GM18508 (cell line): ENCODE data around the gene VPS11.
"Not testable (repeated sequence)": the region's sequence is repeated elsewhere in the genome, so short reads cannot be mapped to it uniquely, and the experiment has no call there.

Experiments used
- ATAC-seq: cut with Tn5 transposase; IDR thresholded peaks from one replicate; pipeline ENCODE4 v1.9.1; 2021; ENCODE audit warnings: moderate number of reproducible peaks; ENCODE audit not compliant: insufficient read depth, unreplicated experiment

The VPS11 gene

DNA sequence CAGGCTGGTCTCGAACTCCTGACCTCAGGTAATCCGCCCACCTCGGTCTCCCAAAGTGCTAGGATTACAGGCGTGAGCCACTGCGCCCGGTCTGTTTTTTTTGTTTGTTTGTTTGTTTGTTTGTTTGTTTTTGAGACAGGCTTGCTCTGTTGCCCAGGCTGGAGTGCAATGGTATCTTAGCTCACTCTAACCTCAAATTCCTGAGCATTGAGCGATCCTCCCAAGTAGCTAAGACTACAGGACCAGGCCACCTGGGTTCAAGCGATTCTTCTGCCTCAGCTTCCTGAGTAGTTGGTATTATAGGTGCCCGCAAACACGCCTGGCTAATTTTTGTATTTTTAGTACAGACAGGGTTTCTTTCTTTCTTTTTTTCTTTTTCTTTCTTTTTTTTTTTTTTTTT lies 34.2 kb upstream of the VPS11 start:
- not testable (repeated sequence) for ATAC-seq

DNA sequence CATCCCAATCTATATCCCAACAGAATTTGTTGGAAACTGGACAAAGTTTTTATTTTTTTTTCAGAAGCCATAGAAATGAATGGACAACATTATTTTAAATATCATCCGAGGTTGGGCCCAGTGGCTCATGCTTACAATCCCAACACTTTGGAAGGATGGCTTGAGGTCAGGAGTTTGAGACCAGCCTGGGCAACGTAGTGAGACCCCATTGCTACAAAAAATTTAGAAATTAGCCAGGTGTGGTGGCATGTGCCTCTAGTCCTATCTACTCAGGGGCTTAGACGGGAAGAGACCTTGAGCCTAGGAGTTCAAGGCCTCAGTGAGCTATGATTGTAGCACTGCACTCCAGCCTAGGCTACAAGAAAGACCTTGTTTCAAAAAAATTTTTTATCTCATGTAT lies 32.8 kb upstream of the VPS11 start:
- no peak for ATAC-seq

DNA sequence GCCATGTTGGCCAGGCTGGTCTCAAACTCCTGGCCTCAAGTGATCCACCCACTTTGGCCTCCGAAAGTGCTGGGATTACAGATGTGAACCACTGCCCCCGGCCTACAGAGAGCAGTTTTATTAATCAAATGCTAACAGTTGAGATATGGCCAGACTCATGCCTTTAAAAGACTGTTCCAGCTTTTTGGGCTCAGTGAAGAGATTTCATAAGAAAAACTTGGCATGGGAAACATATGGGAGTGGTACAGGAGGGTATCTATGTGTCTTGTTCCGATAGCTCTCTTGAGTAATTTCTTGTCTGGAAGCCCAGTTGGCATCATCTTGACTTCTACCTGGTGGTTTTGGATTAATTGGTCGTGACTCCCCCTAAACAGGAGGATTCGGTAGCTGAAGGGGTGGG lies 28.7 kb upstream of the VPS11 start:
- no peak for ATAC-seq

DNA sequence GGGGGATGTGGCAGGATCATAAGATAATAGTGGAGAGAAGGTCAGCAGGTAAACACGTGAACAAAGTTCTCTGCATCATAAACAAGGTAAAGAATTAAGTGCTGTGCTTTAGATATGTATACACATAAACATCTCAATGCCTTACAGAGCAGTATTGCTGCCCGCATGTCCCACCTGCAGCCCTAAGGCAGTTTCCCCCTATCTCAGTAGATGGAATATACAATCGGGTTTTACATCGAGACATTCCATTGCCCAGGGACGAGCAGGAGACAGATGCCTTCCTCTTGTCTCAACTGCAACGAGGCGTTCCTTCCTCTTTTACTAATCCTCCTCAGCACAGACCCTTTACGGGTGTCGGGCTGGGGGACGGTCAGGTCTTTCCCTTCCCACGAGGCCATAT lies 28.1 kb upstream of the VPS11 start:
- not testable (repeated sequence) for ATAC-seq

DNA sequence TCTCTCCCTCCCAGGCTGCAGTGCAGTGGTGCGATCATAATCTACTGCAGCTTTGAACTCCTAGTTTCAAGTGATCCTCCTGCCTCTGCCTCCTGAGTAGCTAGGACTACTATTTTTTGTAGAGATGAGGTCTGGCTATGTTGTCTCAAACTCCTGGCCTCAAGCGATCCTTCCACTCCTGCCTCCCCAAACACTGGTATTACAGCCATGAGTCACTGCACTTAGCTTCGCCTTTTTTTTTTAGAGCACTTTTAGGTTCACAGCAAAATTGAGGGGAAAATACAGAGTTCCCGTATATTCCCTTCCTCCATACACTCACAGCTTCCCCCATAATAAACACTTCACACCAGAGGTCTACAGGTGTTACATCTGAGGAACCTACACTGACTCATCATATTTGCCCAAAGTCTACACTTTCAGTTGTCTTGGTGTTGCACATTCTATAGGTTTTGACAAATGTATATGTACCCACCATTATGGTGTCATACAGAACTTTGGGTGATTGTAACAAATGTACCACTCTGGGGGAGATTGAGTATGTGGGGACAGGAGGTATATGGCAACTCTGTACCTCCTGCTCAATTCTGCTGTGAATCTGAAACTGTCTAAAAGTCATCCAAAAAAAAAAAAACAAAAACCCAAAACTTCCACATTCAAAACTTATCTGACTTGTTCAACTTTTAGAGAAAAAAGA lies 25.6 kb upstream of the VPS11 start:
- no peak for ATAC-seq

DNA sequence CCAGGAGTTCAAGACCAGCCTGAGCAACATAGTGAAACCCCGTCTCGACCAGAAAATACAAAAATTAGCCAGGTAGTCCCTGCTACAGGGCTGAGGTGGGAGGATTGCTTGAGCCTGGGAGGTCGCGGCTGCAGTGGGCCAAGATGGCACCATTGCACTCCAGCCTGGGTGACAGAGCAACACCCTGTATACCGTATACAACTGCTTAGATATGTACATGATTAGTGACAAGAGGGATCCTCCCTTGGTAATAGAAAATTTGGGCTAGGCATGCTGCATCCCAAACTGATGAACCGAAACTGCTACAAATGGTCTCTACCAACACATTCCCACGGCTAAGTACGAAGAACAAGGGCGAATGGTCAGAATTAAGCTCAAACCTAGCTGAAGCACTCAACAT lies 24.7 kb upstream of the VPS11 start:
- ATAC-seq = no peak

DNA sequence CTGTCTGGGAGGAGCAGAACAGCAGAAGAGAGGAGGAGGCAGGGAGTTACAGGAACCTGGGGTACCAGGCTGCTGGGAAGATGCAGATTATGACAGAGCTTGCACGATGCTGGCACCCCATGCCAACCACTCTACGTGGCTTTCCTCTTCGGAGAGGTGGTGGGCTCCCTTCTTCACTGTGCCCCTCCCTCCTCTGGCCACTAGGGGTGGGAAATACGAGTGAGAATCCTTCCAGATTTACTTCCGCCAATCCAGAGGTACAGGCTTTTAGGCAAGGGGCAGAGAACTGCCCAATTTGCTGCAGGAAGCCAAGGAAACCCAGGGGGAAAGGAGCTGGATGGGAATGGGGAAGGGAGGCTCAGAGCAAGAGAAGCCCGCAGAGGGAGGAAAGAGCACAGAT lies 22.9 kb upstream of the VPS11 start:
- ATAC-seq = no peak

DNA sequence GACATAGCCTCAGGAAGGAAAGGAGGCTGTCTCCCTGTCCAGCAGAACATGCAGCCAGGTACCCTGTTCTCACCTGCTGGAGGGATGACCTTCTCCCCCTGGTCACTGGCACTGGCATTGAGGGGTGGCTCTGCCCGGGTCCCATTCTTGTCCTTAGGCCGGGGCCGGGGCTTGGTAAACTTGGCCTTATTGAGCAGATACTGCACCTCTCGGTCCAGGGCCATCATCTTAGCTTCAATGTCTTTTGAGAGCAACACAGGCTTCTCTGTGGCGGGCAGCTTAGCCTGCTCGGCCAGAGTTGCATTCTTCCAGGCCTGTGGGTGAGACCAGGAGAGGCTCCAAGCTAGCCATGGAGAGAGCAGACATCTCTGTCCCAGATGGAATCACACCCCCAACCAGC lies 21.1 kb upstream of the VPS11 start:
- no peak for ATAC-seq

DNA sequence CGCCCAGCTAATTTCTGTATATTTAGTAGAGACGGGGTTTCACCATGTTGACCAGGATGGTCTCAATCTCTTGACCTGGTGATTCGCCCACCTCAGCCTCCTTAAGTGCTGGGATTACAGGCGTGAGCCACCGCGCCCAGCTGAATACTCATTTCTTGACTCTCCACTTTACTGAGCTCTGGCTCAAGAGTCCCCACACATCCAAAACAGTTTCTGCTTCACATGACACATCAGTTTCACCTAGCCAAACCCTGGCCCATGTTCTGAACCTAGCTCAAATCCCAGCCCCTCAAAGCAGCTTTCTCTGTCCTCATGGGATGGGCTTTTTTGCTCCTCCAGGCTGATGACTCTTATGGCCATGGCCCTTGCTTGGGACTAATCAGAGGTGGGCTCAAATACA lies 20.4 kb upstream of the VPS11 start:
- no peak for ATAC-seq

DNA sequence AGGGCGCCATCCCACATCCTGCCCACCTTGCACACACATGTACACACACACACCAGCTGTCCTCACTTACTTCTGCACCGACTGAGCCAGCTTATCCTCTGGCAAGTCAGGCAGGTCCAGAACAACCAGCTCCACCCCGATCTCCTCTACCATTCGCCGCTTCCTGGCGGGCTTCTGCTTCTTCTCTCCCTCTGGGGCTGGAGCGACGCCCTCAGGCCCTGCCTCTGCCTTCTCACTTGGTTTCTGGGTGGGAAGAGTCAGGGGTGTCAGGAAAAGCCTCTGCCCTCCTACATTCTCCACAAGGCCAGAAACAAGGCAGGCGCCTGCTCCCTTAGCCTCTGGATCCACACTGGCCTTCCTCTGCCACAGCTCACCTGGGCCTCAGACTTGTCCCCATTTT lies 19.0 kb upstream of the VPS11 start:
- ATAC-seq = no peak

DNA sequence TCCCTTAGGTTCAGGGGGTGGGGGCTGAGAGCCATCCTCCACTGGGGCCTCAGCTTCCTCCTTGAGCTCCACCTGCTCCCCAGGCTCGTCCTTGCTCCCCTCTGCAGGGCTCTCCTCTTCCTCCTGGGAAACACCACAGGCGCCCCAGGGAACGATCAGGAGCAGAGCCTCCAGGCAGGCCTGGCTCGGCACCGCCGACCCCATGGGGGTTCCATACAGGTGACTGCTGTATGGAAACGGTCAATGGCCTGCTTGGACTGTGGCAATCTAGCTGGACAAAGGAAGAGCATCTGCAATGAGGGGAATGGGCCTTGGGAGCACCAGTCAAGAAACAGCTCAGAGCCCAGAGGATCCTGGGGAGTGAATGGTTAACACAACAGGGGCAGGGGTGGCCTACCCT lies 18.5 kb upstream of the VPS11 start:
- ATAC-seq = no peak

DNA sequence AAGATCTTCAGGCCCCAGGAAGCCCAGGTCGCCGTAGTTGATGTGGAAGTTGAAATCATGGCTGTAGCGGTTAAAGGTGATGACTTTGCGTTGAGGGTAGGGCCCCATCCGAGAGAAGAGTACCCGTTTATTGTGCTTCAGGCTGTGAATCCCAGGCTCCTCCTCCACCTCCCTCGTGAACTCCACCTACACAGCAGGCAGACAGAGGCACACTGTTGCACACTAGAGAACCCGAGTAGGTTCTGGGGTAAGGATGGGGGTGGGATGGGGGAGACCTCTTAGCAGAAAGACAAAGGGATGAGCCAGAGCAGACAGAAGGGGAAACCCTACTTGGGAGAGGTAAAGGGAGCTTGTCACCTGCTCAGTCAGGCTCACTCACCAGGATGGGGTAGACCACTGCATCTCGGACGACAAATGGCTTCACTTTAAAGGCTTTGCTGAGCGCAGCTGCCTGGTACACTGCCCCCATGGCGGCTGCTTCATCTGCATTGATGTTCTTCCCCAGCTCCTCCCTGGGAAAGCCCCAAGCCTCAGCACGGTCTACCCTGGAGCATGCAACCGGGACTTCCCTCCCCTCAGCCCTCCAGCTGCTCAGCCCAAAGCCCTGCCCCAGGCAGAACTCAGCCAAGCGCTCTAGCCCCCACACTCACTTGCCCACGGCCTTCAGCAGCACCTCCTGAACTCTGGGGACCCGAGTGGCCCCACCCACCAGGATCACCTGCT lies 16.0 kb upstream of the VPS11 start:
- ATAC-seq = peak; percentile 52

DNA sequence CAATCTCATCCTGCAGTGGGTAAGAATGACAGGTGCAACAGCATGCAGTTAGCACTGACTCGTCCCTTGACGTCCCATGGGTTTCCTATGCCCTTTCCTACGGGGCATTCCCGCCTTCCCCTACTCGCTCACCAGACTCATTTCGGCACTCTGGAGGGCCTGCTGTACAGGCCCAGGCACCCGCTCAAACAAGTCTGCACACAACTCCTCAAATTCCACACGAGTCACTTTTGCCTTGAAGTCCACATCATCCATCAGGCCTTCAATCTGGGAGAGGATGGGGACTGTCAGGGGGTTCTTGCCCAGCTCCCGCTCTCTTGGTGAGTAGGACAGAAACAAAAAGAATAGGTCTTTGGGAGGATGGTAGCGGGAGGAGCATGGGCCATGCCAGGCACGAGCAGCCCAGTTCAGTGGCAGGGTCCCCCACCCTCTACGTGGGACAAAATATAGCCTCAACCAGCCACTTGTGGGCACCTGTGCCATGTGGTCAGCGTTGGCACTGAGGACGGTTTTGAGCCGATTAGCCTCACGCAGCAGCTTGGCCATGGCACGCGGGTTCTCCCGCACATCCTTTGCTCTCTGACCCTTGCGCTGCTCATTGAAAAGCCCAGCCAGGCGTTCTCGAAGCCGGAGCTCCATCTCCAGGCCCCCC lies 15.3 kb upstream of the VPS11 start:
- ATAC-seq = no peak

DNA sequence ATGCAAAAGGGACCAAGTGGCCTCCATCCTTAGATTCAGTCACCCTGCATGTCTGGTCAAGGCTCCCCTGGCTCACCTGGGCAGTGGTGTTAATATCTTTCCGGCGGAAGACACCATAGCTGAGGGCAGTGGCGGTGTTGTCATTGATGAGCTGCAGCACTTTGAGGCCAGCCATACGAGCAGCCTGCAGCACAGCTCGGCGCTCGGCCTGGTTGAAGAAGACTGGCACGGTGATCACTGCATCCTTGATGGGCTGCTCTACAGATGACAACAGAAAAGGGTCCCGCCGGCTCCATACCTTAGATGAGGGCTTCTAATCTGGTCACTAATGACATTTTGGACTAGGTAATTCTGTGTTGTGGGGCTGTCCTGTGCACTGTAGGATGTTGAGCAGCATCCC lies 13.2 kb upstream of the VPS11 start:
- ATAC-seq = no peak

DNA sequence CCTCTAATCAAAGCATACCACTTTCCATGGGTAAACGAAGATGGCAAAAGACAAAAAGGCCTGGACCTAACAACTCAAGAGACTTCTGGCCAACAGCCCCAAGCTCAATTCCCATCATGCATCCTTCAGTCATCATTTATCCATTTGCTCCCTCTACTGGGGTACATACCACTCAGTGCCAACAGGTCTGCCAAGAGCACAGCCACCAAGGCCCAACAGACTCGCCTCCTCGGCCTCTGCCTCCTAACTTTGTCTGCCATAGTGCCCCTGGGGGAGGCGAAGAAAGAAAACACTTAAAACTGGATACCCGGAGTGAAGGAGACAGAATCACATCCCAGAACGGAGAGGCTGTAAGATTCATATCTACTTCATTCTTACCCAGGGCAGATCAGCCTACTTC lies 11.7 kb upstream of the VPS11 start:
- ATAC-seq = no peak

DNA sequence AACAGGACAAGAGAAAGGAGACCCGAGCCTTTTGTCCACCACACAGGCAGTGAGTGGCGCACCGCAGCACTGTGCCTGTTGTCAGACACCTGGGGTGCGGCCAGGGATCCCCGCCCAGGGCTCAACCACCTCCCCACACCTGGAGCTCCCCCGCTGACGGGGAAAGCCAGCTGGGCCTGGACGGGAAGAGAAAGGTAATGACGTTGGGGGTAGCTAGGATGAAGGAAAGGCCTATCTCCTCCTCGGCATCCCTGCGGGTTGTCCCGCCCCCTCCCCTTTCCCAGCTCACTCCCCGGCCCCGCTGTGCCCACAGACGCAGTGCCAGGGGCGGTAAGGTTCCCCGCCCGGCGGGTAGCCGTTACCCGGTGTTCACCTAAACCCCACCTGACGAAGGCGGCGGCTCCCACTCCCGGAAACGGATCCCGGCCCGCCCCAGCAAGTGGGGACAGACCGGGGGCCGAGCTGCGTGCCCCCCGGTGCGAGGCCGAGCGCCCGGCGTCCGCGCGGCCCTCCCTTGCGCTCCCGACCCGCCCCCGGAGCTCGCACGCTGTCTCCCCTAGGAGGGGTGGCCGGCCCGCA lies 11.1 kb upstream of the VPS11 start:
- no peak for ATAC-seq

DNA sequence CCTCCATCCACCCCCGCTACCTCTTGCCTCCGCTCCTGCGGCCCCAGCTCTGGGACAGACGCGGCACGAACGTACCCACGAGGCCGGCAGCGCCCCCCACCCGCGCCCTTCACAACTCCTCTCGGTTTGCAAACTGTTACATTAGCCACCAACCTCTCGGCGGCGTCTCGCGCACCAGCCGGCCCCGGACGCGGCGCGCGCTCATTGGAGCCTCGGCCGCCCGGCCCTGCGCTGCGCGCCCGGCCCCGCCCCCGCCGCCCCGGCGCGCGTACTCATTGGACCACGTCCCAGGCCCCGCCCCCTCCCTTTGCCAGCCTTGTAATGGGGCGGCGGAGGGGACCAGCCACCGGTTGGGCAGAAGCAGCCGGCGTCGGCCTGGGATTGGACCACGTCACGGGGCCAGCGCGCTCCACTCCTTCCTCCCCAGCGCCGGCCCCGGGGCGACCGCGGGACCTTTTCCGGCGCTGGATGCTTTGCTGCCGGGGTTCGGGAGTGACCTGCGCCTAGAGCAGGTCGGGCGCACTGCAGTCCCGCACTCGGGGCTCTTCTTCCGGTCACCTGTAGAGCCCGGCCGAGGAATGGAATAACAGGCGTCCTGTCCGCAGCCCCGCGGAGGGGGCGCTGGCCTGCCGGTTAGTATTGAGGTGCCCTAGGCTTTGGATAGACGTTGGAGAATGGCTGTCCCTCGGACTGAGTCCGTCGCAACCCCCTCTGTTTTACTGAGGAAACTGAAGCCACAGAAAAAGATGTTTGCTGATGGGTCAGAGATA lies 10.4 kb upstream of the VPS11 start, which contains the start of gene HYOU1:
HYOU1 (minus strand) TSS at position 206 of the 770 bp plus-strand sequence. CDS start 1,045 bp downstream, outside the sequence.
- peak; percentile 51 for ATAC-seq

DNA sequence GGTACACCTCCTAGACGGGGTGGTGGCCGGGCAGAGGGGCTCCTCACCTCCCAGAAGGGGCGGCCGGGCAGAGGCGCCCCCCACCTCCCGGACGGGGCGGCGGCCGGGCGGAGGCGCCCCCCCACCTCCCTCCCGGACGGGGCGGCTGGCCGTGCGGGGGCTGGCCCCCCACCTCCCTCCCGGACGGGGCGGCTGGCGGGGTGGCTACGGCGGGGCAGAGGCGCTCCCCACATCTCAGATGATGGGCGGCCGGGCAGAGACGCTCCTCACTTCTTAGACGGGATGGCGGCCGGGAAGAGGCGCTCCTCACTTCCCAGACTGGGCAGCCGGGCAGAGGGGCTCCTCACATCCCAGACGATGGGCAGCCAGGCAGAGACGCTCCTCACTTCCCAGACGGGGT lies 8.5 kb upstream of the VPS11 start:
- not testable (repeated sequence) for ATAC-seq

DNA sequence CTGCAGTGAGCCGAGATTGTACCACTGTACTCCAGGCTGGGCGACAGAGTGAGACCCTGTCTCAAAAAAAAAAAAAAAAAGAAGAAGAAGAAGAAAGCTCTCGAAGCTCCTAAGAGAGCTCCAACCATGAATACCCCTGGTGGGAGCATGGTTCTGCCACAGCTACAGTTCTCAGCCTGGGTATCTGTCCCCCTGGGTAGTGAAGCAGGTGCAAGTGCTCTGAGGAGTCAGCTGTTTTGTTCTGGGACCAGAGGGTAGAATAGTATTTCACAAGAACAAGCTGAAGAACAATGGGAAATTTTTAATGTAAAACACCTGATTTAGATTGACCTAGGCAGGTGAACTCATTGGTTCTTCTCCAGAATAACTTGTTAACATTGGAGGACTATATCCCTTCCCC lies 6.4 kb upstream of the VPS11 start:
- ATAC-seq = no peak

DNA sequence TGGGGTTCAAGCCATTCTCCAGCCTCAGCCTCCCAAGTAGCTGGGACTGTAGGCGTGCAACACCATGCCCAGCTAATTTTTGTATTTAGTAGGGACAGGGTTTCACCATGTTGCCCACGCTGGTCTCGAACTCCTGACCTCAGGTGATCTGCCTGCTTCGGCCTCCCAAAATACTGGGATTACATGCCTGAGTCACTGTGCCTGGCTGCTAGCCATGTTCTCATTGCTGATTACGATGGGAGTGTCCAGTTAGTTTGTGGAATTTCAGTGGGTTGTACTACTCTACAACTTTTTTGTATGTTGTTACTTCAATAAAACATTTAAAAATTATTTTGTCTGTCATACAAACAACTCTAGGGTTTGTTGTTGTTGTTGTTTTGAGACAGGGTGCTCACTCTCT lies 4.8 kb upstream of the VPS11 start:
- no peak for ATAC-seq
